Stimulated activated CD8-positive, alpha-beta memory T cell treated with anti-CD3 and anti-CD28 coated beads, Interleukin-4, amount 100 ng/mL, for 48 hours (primary cell): Measurements from ENCODE around the gene C16orf92.
A peak's percentile ranks its signal among the peaks of the same experiment; 100 is the strongest.

ENCODE experiments used
- DNase-seq: peaks from one replicate; pipeline ENCODE4 v3.0.0-alpha.2; 2020

The C16orf92 gene

GRCh38 chr16:30063278-30063892, 40.4 kb downstream of the C16orf92 start:
- DNase-seq = no peak

- DNase-seq = peak; percentile 82
Observed at GRCh38 chr16:30063893-30064728, 41.1 kb downstream of the C16orf92 start.

GRCh38 chr16:30064729-30065101, 41.7 kb downstream of the C16orf92 start:
- DNase-seq = no peak

GRCh38 chr16:30065102-30065942, 42.3 kb downstream of the C16orf92 start, which contains the start of gene ALDOA:
Gene ALDOA, plus strand, starts transcription at chr16:30065760. Its CDS starts 1,138 bp downstream, at chr16:30066898.
- peak; percentile 98 for DNase-seq

- DNase-seq = peak; percentile 69
Observed at GRCh38 chr16:30065943-30066760, 43.2 kb downstream of the C16orf92 start.

- DNase-seq = no peak
Observed at GRCh38 chr16:30066761-30067583, 44.0 kb downstream of the C16orf92 start.

GRCh38 chr16:30067584-30067916, 44.6 kb downstream of the C16orf92 start:
- no peak for DNase-seq

- no peak for DNase-seq
Observed at GRCh38 chr16:30068333-30068732, 45.3 kb downstream of the C16orf92 start.

- peak; percentile 65 for DNase-seq
Observed at GRCh38 chr16:30068750-30069610, 46.0 kb downstream of the C16orf92 start.

- DNase-seq = no peak
Observed at GRCh38 chr16:30069611-30070462, 46.8 kb downstream of the C16orf92 start.

GRCh38 chr16:30070490-30070889, 47.5 kb downstream of the C16orf92 start:
- no peak for DNase-seq
